ENCODE results near the gene AIFM1. TPM values are rescaled to one million over a fixed set of nuclear protein-coding genes. Genes with fewer than 3 reads are reported as not detected.

The AIFM1 gene
- total and polyA plus RNA-seq, 9 donors, result 14.1 to 27.8 (median 24.6) TPM

DNA sequence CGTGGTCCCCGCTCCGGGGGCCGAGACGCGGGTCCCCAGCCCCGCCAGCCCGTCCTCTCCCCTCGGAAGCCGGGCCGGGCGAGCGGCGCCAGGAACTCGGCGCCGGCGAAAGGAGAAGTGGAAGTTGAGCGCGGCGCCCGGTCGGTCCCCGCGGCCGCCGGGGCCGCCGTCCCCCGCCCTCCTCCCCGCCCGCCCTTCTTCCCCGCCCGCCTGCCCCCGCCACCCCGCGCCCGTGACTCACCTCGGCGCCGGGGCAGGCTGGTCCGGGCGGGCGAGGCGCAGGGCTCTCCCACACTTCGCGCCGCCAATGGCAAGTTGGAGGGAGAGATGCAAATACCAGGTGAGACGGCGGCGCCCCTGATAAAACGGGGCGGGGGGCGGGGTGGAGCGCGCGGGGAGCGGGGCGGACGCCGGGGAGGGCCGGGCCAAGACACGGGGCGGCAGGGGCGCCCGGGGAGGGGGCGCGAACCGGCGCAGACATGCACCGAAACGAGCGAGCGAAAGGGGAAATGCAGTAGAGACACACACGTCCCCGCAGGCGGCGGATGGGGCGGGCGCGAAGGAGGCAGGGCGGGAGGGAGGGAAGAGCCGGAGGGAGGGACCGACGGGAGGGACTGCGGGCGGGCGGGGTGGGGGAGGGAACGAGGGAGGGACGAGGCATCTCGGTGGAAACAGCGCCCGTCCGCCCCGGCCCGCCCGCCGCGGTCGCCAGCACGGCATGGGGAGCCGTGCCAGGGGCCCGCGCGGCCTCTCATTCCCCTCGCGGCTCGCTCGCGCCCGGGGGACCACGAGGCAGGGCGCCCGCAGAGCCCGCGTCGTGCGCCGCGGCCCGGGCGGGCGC is 55.0 kb downstream of the AIFM1 start, which contains the start of gene ELF4:
ELF4 (minus strand) TSS at position 119 of the 841 bp plus-strand sequence. CDS start 29,167 bp downstream, outside the sequence.
- WGBS (ENCODE audit: insufficient coverage), result 33% methylated on average over 81 of the region's 123 CpGs
- H3K36me3 ChIP-seq (ENCODE audit: control insufficient read depth, insufficient read depth, low read length), result no peaks in the 10 kb centered on the region
- DNase-seq, result peak; percentile 76
- peak within 1 kb of the TSS; percentile 51 for H3K4me3 ChIP-seq (ENCODE audit: low read length)
- H3K4me1 ChIP-seq (ENCODE audit: control insufficient read depth, insufficient read depth, low read length), result peaks cover 19% of the 10 kb centered on the region
- no peaks in the 10 kb centered on the region for H3K9me3 ChIP-seq (replicated peaks; ENCODE audit: control insufficient read depth, low read depth, low read length)
- H3K27me3 ChIP-seq (ENCODE audit: control insufficient read depth, insufficient read depth, low read length), result peaks cover 15% of the 10 kb centered on the region
- H3K27ac ChIP-seq (ENCODE audit: low read length), result peak within 1 kb of the TSS; percentile 52

DNA sequence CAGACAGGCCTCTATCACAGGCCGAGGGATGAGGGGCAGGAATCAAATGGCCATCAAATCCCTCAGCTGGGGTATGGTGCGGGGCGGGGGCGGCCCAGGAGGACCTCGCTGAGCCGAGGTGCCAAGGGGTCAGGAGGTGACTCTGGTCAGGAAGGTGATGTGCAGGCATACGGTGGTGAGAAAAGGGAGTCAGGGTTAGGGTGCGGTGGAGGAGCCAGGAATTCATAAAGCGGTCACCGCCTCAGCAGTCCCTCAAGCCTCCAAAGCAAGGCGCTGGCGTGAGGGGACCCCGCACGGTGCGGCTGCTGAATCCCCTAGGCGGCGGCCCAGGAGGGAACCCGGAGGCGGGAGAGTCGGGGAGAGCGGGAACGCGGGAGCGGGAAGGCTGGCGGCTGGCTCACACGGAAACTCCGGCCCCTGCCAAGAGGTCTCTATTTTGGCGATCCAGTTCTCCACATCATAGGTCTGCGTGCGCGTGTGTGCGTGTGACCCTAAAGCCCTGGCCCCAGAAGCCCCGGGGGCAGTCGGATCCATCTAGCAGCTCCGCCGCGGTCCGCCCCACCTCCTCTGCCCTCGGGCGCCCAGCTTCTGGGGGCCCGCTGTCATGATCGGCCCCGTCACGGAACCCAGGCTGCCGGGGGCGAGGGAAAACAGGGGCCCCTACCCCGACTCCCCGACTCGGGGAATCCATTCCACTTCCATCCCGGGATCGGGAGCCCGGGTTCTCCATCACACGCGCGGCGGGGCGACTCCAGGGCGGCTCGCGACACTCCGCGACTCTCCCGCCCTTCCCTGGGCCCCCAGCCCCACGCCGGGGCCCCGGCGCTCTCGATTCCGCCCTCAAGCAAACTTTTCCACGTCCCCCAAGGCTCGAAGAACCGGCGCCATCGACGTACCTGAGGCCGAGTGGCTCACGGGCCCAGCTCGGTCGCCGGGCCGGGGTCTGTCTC is 55.9 kb downstream of the AIFM1 start:
- H3K36me3 ChIP-seq (ENCODE audit: control insufficient read depth, insufficient read depth, low read length), result no peaks in the 10 kb centered on the region
- DNase-seq, result peak; percentile 54
- H3K4me3 ChIP-seq (ENCODE audit: low read length), result peak overlapping the region; percentile 51
- no peaks in the 10 kb centered on the region for H3K9me3 ChIP-seq (replicated peaks; ENCODE audit: control insufficient read depth, low read depth, low read length)
- H3K4me1 ChIP-seq (ENCODE audit: control insufficient read depth, insufficient read depth, low read length), result peaks cover 22% of the 10 kb centered on the region
- peak overlapping the region; percentile 52 for H3K27ac ChIP-seq (ENCODE audit: low read length)
- H3K27me3 ChIP-seq (ENCODE audit: control insufficient read depth, insufficient read depth, low read length), result peaks cover 18% of the 10 kb centered on the region
- WGBS (ENCODE audit: insufficient coverage), result 39% methylated on average over 79 of the region's 81 CpGs

DNA sequence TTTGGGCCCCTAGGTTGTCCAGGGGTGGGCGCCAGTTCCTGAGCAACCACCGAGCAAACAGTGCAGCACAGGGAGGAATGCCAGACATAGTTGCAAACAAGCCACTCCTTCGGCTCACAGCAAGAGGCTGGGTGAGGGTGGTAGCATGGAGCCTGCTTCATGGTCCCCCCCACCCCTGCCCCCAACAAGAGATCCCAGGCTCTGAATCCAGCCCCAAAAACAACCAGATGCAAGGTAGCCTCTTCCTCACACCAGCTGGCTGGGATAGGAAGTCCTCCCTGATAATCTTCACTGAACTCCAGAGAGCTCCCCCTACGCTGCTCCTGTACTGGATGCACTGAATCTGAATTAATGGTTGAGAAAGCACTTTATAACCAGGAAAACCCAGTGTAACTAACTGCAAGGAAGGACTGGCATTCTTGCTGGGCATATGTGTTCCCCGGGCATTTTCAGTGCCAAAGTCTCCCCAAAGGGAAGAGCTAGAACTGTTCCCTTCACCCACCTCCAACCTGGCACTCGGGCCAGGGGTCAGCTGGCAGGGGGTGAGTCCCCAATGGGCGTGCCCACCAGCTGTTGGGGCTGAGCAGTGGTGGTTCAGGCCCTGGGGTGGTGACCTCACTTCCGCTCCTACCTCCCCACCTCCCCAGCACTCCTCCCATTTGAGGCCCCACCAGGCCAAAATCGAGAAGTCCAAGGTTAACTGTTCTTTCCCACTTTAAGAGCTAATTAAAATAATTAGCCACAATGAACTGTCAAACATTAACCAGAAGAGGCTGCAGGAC is 56.8 kb downstream of the AIFM1 start:
- Histone ChIP-seq H3K4me1 (ENCODE audit: control insufficient read depth, insufficient read depth, low read length) (peaks cover 22% of the 10 kb centered on the region), H3K9me3 (replicated peaks; ENCODE audit: control insufficient read depth, low read depth, low read length) (no peaks in the 10 kb centered on the region), H3K27me3 (ENCODE audit: control insufficient read depth, insufficient read depth, low read length) (peaks cover 15% of the 10 kb centered on the region), H3K4me3 (ENCODE audit: low read length) (peak overlapping the region; percentile 51), H3K36me3 (ENCODE audit: control insufficient read depth, insufficient read depth, low read length) (no peaks in the 10 kb centered on the region), H3K27ac (ENCODE audit: low read length) (peak overlapping the region; percentile 52)
- WGBS (ENCODE audit: insufficient coverage), result 20% methylated on average over 2 of the region's 9 CpGs
- no peak for DNase-seq

GRCh38 chrX:130106071-130106470 is 59.6 kb downstream of the AIFM1 start:
- H3K4me3 ChIP-seq (ENCODE audit: low read length), result no peak overlapping the region
- peak overlapping the region; percentile 42 for H3K27ac ChIP-seq (ENCODE audit: low read length)
- 32% methylated on average over 6 of the region's 10 CpGs for WGBS (ENCODE audit: insufficient coverage)
- H3K4me1 ChIP-seq (ENCODE audit: control insufficient read depth, insufficient read depth, low read length), result peaks cover 19% of the 10 kb centered on the region
- peaks cover 13% of the 10 kb centered on the region for H3K27me3 ChIP-seq (ENCODE audit: control insufficient read depth, insufficient read depth, low read length)
- no peak for DNase-seq
- H3K9me3 ChIP-seq (replicated peaks; ENCODE audit: control insufficient read depth, low read depth, low read length), result no peaks in the 10 kb centered on the region
- no peaks in the 10 kb centered on the region for H3K36me3 ChIP-seq (ENCODE audit: control insufficient read depth, insufficient read depth, low read length)

GRCh38 chrX:130105244-130105643 is 60.4 kb downstream of the AIFM1 start:
- WGBS (ENCODE audit: insufficient coverage), result no CpG with 5 or more reads among the region's 3 CpGs
- Histone ChIP-seq H3K4me3 (ENCODE audit: low read length) (no peak overlapping the region), H3K27ac (ENCODE audit: low read length) (peak overlapping the region; percentile 35), H3K4me1 (ENCODE audit: control insufficient read depth, insufficient read depth, low read length) (peaks cover 21% of the 10 kb centered on the region), H3K27me3 (ENCODE audit: control insufficient read depth, insufficient read depth, low read length) (peaks cover 13% of the 10 kb centered on the region), H3K36me3 (ENCODE audit: control insufficient read depth, insufficient read depth, low read length) (no peaks in the 10 kb centered on the region), H3K9me3 (replicated peaks; ENCODE audit: control insufficient read depth, low read depth, low read length) (no peaks in the 10 kb centered on the region)
- DNase-seq, result no peak

DNA sequence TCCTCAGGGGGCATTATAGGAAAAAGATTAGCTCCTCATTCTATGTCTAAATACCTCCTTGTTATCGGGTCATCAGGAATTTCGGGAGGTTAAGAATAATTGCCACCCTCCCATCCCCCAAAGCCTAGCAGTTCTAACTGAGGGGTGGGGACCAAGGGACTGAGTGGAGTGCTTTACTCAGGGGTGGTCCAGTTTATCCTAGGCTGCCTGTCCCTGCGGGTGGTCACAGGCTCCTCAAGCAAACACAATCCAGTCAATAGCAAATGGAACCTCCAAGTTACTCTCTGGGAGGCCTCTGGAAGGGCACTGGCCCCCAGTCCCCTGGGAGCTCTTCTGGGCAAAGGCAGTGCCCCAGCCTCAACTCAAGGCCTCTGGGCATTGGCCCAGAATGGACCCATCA is 62.0 kb downstream of the AIFM1 start:
- no CpG with 5 or more reads among the region's 3 CpGs for WGBS (ENCODE audit: insufficient coverage)
- Histone ChIP-seq H3K4me3 (ENCODE audit: low read length) (no peak overlapping the region), H3K4me1 (ENCODE audit: control insufficient read depth, insufficient read depth, low read length) (peaks cover 24% of the 10 kb centered on the region), H3K27ac (ENCODE audit: low read length) (no peak overlapping the region), H3K9me3 (replicated peaks; ENCODE audit: control insufficient read depth, low read depth, low read length) (no peaks in the 10 kb centered on the region), H3K27me3 (ENCODE audit: control insufficient read depth, insufficient read depth, low read length) (peaks cover 10% of the 10 kb centered on the region), H3K36me3 (ENCODE audit: control insufficient read depth, insufficient read depth, low read length) (no peaks in the 10 kb centered on the region)
- no peak for DNase-seq

- Histone ChIP-seq H3K27ac (ENCODE audit: low read length) (no peak overlapping the region), H3K36me3 (ENCODE audit: control insufficient read depth, insufficient read depth, low read length) (no peaks in the 10 kb centered on the region)
- DNase-seq, result no peak
Observed at GRCh38 chrX:130100180-130100579, 65.5 kb downstream of the AIFM1 start.

GRCh38 chrX:130098210-130098552 is 67.5 kb downstream of the AIFM1 start:
- no peak for DNase-seq
- Histone ChIP-seq H3K27ac (ENCODE audit: low read length) (peak overlapping the region; percentile 20), H3K27me3 (ENCODE audit: control insufficient read depth, insufficient read depth, low read length) (peaks cover 12% of the 10 kb centered on the region), H3K4me3 (ENCODE audit: low read length) (no peak overlapping the region), H3K9me3 (replicated peaks; ENCODE audit: control insufficient read depth, low read depth, low read length) (no peaks in the 10 kb centered on the region), H3K4me1 (ENCODE audit: control insufficient read depth, insufficient read depth, low read length) (peaks cover 25% of the 10 kb centered on the region), H3K36me3 (ENCODE audit: control insufficient read depth, insufficient read depth, low read length) (no peaks in the 10 kb centered on the region)
- WGBS (ENCODE audit: insufficient coverage), result 78% methylated on average over 4 of the region's 5 CpGs

More at GRCh38 chrX:130100180-130100579, 65.5 kb downstream of the AIFM1 start:
- Histone ChIP-seq H3K9me3 (replicated peaks; ENCODE audit: control insufficient read depth, low read depth, low read length) (no peaks in the 10 kb centered on the region), H3K4me3 (ENCODE audit: low read length) (no peak overlapping the region), H3K4me1 (ENCODE audit: control insufficient read depth, insufficient read depth, low read length) (peaks cover 20% of the 10 kb centered on the region), H3K27me3 (ENCODE audit: control insufficient read depth, insufficient read depth, low read length) (peaks cover 10% of the 10 kb centered on the region)
- WGBS (ENCODE audit: insufficient coverage), result 45% methylated on average over 5 of the region's 5 CpGs

- Histone ChIP-seq H3K4me1 (ENCODE audit: control insufficient read depth, insufficient read depth, low read length) (peaks cover 25% of the 10 kb centered on the region), H3K27ac (ENCODE audit: low read length) (no peak overlapping the region)
- WGBS (ENCODE audit: insufficient coverage), result 64% methylated on average over 11 of the region's 14 CpGs
Observed at GRCh38 chrX:130097507-130098209, 68.0 kb downstream of the AIFM1 start.

More at GRCh38 chrX:130097507-130098209, 68.0 kb downstream of the AIFM1 start:
- no peak for DNase-seq
- peaks cover 12% of the 10 kb centered on the region for H3K27me3 ChIP-seq (ENCODE audit: control insufficient read depth, insufficient read depth, low read length)
- no peak overlapping the region for H3K4me3 ChIP-seq (ENCODE audit: low read length)
- no peaks in the 10 kb centered on the region for H3K36me3 ChIP-seq (ENCODE audit: control insufficient read depth, insufficient read depth, low read length)
- no peaks in the 10 kb centered on the region for H3K9me3 ChIP-seq (replicated peaks; ENCODE audit: control insufficient read depth, low read depth, low read length)

Measured in muscle of leg (tissue), 11 donors.